Neural cell (in vitro differentiated cells): ENCODE measurements around the gene STAC3. TPM values are rescaled to one million over a fixed set of nuclear protein-coding genes. Genes with fewer than 3 reads are reported as not detected.

ENCODE experiments used
- H2AFZ ChIP-seq: fragments of 200-600, 300-800 bp; sonication (generic), shearing (Covaris generic); 2 replicates; pipeline ENCODE4 v1.6.0; 2014; ENCODE audit warnings: low read depth, mild to moderate bottlenecking, antibody characterized with exemption, low read length, moderate library complexity
- H3F3A ChIP-seq: fragments of 200-600 bp; shearing (Covaris generic); 2 replicates; pipeline ENCODE4 v1.6.1; 2016; ENCODE audit warnings: mild to moderate bottlenecking, moderate library complexity, mixed read lengths, antibody characterized with exemption, low read length; ENCODE audit not compliant: insufficient read depth, poor library complexity, severe bottlenecking
- H3K27ac ChIP-seq: fragments of 200-600, 300-800 bp; sonication (generic), shearing (Covaris generic); 2 replicates; pipeline ENCODE4 v1.5.1; 2014; ENCODE audit warnings: mild to moderate bottlenecking, low read length, moderate library complexity
- H3K27me3 ChIP-seq: fragments of 300-800, 200-600 bp; sonication (generic), shearing (Covaris generic); 2 replicates; pipeline ENCODE4 v1.6.0; 2014; ENCODE audit warnings: mild to moderate bottlenecking, low read depth, low read length, moderate library complexity; ENCODE audit not compliant: insufficient read depth
- H3K36me3 ChIP-seq: fragments of 300-800, 200-600 bp; sonication (generic), shearing (Covaris generic); 2 replicates; pipeline ENCODE4 v1.5.1; 2014; ENCODE audit warnings: mild to moderate bottlenecking, antibody characterized with exemption, low read length, moderate library complexity; ENCODE audit not compliant: insufficient read depth
- H3K4me2 ChIP-seq: fragments of 300-800, 200-600 bp; sonication (generic), shearing (Covaris generic); 2 replicates; pipeline ENCODE4 v1.6.0; 2014; ENCODE audit warnings: mild to moderate bottlenecking, low read length
- H3K4me3 ChIP-seq: fragments of 300-800, 200-600 bp; sonication (generic), shearing (Covaris generic); 2 replicates; pipeline ENCODE4 v1.5.1; 2014; ENCODE audit warnings: mild to moderate bottlenecking, low read length, moderate library complexity
- H3K79me2 ChIP-seq: fragments of 200-600 bp; shearing (Covaris generic); replicated peaks from 2 replicates; pipeline ENCODE4 v1.6.0; 2014; ENCODE audit warnings: mild to moderate bottlenecking, low read length, moderate library complexity; ENCODE audit not compliant: insufficient read depth
- H3K9ac ChIP-seq: fragments of 300-800, 200-600 bp; sonication (generic), shearing (Covaris generic); 2 replicates; pipeline ENCODE4 v1.6.1; 2016; ENCODE audit warnings: mild to moderate bottlenecking, low read length, mixed read lengths
- H3K9me2 ChIP-seq: fragments of 200-600 bp; shearing (Covaris generic); 2 replicates; pipeline ENCODE4 v1.6.1; 2016; ENCODE audit warnings: mild to moderate bottlenecking, low read length, mixed read lengths; ENCODE audit not compliant: insufficient read depth
- H3K9me3 ChIP-seq: fragments of 200-600, 300-800 bp; sonication (generic), shearing (Covaris generic); 2 replicates; pipeline ENCODE4 v1.6.1; 2016; ENCODE audit warnings: mild to moderate bottlenecking, mixed run types, low read length, moderate library complexity, mixed read lengths
- H4K20me1 ChIP-seq: fragments of 200-600 bp; shearing (Covaris generic); 2 replicates; pipeline ENCODE4 v1.6.1; 2016; ENCODE audit warnings: mild to moderate bottlenecking, mixed run types; ENCODE audit not compliant: insufficient read depth
- EP300 ChIP-seq: fragments of 450-650 bp; conservative IDR thresholded peaks from 2 replicates; pipeline ENCODE4 v1.6.1; 2014; ENCODE audit warnings: antibody characterized with exemption, mild to moderate bottlenecking, moderate library complexity; ENCODE audit not compliant: poor library complexity, severe bottlenecking
- EZH2 ChIP-seq: fragments of 200-600, 300-800 bp; shearing (Covaris generic), sonication (generic); IDR thresholded peaks from 2 replicates; pipeline ENCODE4 v1.6.1; 2014; ENCODE audit warnings: antibody characterized with exemption, low read length, borderline replicate concordance, mild to moderate bottlenecking; ENCODE audit not compliant: insufficient read depth, poor library complexity, severe bottlenecking
- MXI1 ChIP-seq: fragments of 450-650 bp; conservative IDR thresholded peaks from 2 replicates; pipeline ENCODE4 v1.6.1; 2014; ENCODE audit warnings: antibody characterized with exemption, mild to moderate bottlenecking; ENCODE audit not compliant: poor library complexity, severe bottlenecking
- POLR2AphosphoS5 ChIP-seq: IDR thresholded peaks from 2 replicates; pipeline ENCODE4 v1.6.1; 2012
- RAD21 ChIP-seq: fragments of 450-650 bp; conservative IDR thresholded peaks from 2 replicates; pipeline ENCODE4 v1.6.1; 2014; ENCODE audit warnings: antibody characterized with exemption, mild to moderate bottlenecking, moderate library complexity
- REST ChIP-seq: IDR thresholded peaks from 2 replicates; pipeline ENCODE4 v1.6.1; 2012; ENCODE audit warnings: borderline replicate concordance
- SMC3 ChIP-seq: fragments of 450-650 bp; conservative IDR thresholded peaks from 2 replicates; pipeline ENCODE4 v1.6.1; 2014; ENCODE audit warnings: antibody characterized with exemption, mild to moderate bottlenecking, moderate library complexity; ENCODE audit not compliant: poor library complexity
- TAF1 ChIP-seq: IDR thresholded peaks from 2 replicates; pipeline ENCODE4 v1.6.1; 2012; ENCODE audit warnings: low read depth
- polyA plus RNA-seq: library from polyadenylated mRNA; depleted of rRNA; stranded (reverse); fragments of >200 nt; gene quantifications from 2 replicates; pipeline ENCODE4 v1.2.3, GENCODE V29; 2014
- TF ChIP-seq, protein P1 (sequence below): fragments of 450-650 bp; IDR thresholded peaks from 2 replicates; pipeline ENCODE4 v1.5.1; 2014; ENCODE audit warnings: antibody characterized with exemption, mild to moderate bottlenecking, moderate library complexity; ENCODE audit not compliant: poor library complexity, severe bottlenecking

Gene STAC3
- polyA plus RNA-seq, 1 donor from 2014 or later: 1.3 TPM

DNA sequence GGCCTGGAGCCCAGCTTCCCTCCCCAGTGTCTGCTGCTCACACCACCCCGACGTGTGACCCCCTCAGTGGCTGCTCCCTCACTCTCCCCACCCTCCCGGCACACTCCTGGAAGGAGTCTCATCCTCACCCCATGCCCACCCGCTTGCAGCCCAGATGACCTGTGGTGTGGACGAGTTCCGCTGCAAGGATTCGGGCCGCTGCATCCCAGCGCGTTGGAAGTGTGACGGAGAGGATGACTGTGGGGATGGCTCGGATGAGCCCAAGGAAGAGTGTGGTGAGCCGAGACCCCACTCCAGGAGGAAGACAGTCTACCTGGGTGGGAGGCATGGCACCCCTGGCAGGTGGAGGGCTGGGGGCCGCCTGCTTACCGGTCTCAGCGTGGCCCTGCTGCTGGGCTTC, 49.4 kb downstream of the STAC3 start:
- H3K36me3 ChIP-seq: peaks cover 19% of the 10 kb centered on the region
- H2AFZ ChIP-seq: no peak overlapping the region
- H3K9ac ChIP-seq: no peak overlapping the region
- no peaks in the 10 kb centered on the region for H4K20me1 ChIP-seq
- no peaks in the 10 kb centered on the region for H3K9me2 ChIP-seq
- H3K9me3 ChIP-seq: no peaks in the 10 kb centered on the region
- H3K4me3 ChIP-seq: no peak overlapping the region
- no peaks in the 10 kb centered on the region for H3K27me3 ChIP-seq
- TF ChIP-seq EP300 (no peak), TAF1 (no peak), POLR2AphosphoS5 (no peak), RAD21 (no peak), SMC3 (no peak)
- TF ChIP-seq, protein P1, sequence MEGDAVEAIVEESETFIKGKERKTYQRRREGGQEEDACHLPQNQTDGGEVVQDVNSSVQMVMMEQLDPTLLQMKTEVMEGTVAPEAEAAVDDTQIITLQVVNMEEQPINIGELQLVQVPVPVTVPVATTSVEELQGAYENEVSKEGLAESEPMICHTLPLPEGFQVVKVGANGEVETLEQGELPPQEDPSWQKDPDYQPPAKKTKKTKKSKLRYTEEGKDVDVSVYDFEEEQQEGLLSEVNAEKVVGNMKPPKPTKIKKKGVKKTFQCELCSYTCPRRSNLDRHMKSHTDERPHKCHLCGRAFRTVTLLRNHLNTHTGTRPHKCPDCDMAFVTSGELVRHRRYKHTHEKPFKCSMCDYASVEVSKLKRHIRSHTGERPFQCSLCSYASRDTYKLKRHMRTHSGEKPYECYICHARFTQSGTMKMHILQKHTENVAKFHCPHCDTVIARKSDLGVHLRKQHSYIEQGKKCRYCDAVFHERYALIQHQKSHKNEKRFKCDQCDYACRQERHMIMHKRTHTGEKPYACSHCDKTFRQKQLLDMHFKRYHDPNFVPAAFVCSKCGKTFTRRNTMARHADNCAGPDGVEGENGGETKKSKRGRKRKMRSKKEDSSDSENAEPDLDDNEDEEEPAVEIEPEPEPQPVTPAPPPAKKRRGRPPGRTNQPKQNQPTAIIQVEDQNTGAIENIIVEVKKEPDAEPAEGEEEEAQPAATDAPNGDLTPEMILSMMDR: no peak
- no peaks in the 10 kb centered on the region for H3K79me2 ChIP-seq
- no peak overlapping the region for H3K4me2 ChIP-seq
- no peak overlapping the region for H3K27ac ChIP-seq
- H3F3A ChIP-seq: no peaks in the 10 kb centered on the region

DNA sequence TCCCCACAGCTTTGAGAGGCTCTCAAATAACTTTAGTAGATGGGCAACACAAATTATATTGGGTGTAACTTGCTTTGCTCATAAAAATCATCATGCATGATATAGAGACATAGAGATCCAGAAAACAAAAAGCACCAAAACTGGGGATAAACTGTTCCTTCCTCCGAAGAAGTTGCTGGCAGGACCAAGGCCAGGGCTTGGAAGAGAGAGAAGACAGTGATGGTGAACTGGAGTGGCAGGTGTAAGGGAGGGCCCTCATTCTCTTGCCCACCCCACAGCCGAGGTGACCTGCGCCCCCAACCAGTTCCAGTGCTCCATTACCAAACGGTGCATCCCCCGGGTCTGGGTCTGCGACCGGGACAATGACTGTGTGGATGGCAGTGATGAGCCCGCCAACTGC, 49.8 kb downstream of the STAC3 start:
- Histone ChIP-seq H2AFZ (no peak overlapping the region), H3K4me2 (no peak overlapping the region), H3K27me3 (no peaks in the 10 kb centered on the region), H3F3A (no peaks in the 10 kb centered on the region), H3K79me2 (no peaks in the 10 kb centered on the region), H3K4me3 (no peak overlapping the region), H3K9me2 (no peaks in the 10 kb centered on the region), H3K36me3 (peaks cover 19% of the 10 kb centered on the region), H4K20me1 (no peaks in the 10 kb centered on the region), H3K9me3 (no peaks in the 10 kb centered on the region), H3K27ac (no peak overlapping the region), H3K9ac (no peak overlapping the region)
- TF ChIP-seq TAF1: no peak
- TF ChIP-seq POLR2AphosphoS5: no peak
- no peak for TF ChIP-seq EZH2
- TF ChIP-seq EP300: no peak

DNA sequence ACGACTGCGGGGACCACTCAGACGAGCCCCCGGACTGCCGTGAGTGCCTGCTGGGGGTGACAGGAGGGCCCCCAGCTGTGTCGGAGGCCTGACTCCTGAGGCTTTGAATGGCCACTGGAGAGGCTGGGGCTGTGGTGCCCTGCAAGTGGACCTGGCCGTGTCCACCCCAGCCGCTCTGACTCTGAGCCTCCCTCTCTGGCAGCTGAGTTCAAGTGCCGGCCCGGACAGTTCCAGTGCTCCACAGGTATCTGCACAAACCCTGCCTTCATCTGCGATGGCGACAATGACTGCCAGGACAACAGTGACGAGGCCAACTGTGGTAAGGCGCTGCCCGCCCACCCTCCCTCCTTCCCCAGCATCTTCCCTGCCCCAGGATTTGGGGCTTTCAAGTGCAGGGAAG, 50.5 kb downstream of the STAC3 start:
- Histone ChIP-seq H3F3A (no peaks in the 10 kb centered on the region), H2AFZ (no peak overlapping the region), H3K27me3 (no peaks in the 10 kb centered on the region), H3K9me3 (no peaks in the 10 kb centered on the region), H3K4me2 (no peak overlapping the region), H3K4me3 (no peak overlapping the region), H4K20me1 (no peaks in the 10 kb centered on the region), H3K79me2 (no peaks in the 10 kb centered on the region), H3K36me3 (peaks cover 19% of the 10 kb centered on the region), H3K9ac (no peak overlapping the region), H3K9me2 (no peaks in the 10 kb centered on the region), H3K27ac (no peak overlapping the region)
- TF ChIP-seq EZH2 (no peak), POLR2AphosphoS5 (no peak), EP300 (no peak), REST (no peak), MXI1 (no peak), RAD21 (no peak), TAF1 (no peak)
- TF ChIP-seq, protein P1: no peak
